GM18517 (cell line): ENCODE data around the gene PTGDS.

Source experiments
- ATAC-seq: cut with Tn5 transposase; IDR thresholded peaks from one replicate; pipeline ENCODE4 v1.9.1; 2021; ENCODE audit warnings: mild to moderate bottlenecking, moderate library complexity; ENCODE audit not compliant: unreplicated experiment

The PTGDS gene

GRCh38 chr9:136957461-136957860 lies 19.8 kb upstream of the PTGDS start:
- no peak for ATAC-seq

- no peak for ATAC-seq
These were observed 19.4 kb upstream of the PTGDS start for GRCh38 chr9:136957901-136958300.

- ATAC-seq, result no peak
These were observed 18.8 kb upstream of the PTGDS start for GRCh38 chr9:136958473-136958872.

GRCh38 chr9:136958898-136959850 lies 18.1 kb upstream of the PTGDS start:
- no peak for ATAC-seq

GRCh38 chr9:136960212-136960937 lies 16.9 kb upstream of the PTGDS start:
- ATAC-seq, result no peak

- no peak for ATAC-seq
These were observed 16.4 kb upstream of the PTGDS start for GRCh38 chr9:136960938-136961275.

- no peak for ATAC-seq
These were observed 15.8 kb upstream of the PTGDS start for GRCh38 chr9:136961279-136962065.

- no peak for ATAC-seq
These were observed 15.1 kb upstream of the PTGDS start for GRCh38 chr9:136962163-136962562.

GRCh38 chr9:136962701-136963248 lies 14.5 kb upstream of the PTGDS start:
- ATAC-seq, result no peak

GRCh38 chr9:136963341-136963740 lies 14.0 kb upstream of the PTGDS start:
- no peak for ATAC-seq

- no peak for ATAC-seq
These were observed 13.6 kb upstream of the PTGDS start for GRCh38 chr9:136963751-136964150.

GRCh38 chr9:136964171-136964689 lies 13.1 kb upstream of the PTGDS start:
- ATAC-seq, result no peak

GRCh38 chr9:136964833-136965422 lies 12.4 kb upstream of the PTGDS start:
- ATAC-seq, result no peak

GRCh38 chr9:136965771-136966484 lies 11.4 kb upstream of the PTGDS start:
- no peak for ATAC-seq

GRCh38 chr9:136968333-136969127 lies 8.8 kb upstream of the PTGDS start:
- no peak for ATAC-seq

GRCh38 chr9:136969150-136969549 lies 8.2 kb upstream of the PTGDS start:
- ATAC-seq, result no peak

- no peak for ATAC-seq
These were observed 7.5 kb upstream of the PTGDS start for GRCh38 chr9:136969774-136970173.

- ATAC-seq, result no peak
These were observed 6.9 kb upstream of the PTGDS start for GRCh38 chr9:136970361-136970760.

- ATAC-seq, result no peak
These were observed 5.6 kb upstream of the PTGDS start for GRCh38 chr9:136971746-136972145.
